SK-N-SH treated with all-trans-retinoic acid at 6 μM for 48 hours (cell line): ENCODE measurements around the gene IFT52.

Source experiments
- ATAC-seq: fragments of 200-7000 bp; cut with Tn5 transposase; 3 replicates; pipeline ENCODE4 v1.9.1; 2020; ENCODE audit warnings: mild to moderate bottlenecking, moderate library complexity
- CREB5 ChIP-seq: fragments of 250-450 bp; sonication (Bioruptor Pico); IDR thresholded peaks from 2 replicates; pipeline ENCODE4 v1.5.1; 2020; ENCODE audit warnings: low read depth, mild to moderate bottlenecking, moderate library complexity
- CSDC2 ChIP-seq: fragments of 250-450 bp; sonication (Bioruptor Pico); IDR thresholded peaks from 2 replicates; pipeline ENCODE4 v1.5.0; 2020; ENCODE audit warnings: mild to moderate bottlenecking, moderate library complexity
- CSRNP3 ChIP-seq: fragments of 250-450 bp; sonication (Bioruptor Pico); IDR thresholded peaks from 2 replicates; pipeline ENCODE4 v1.5.1; 2021; ENCODE audit warnings: mild to moderate bottlenecking, moderate library complexity
- ESRRG ChIP-seq: fragments of 250-450 bp; sonication (Bioruptor Pico); IDR thresholded peaks from 2 replicates; pipeline ENCODE4 v1.6.1; 2021; ENCODE audit warnings: mild to moderate bottlenecking
- GLIS3 ChIP-seq: fragments of 250-450 bp; sonication (Bioruptor Pico); IDR thresholded peaks from 2 replicates; pipeline ENCODE4 v1.5.0; 2020; ENCODE audit warnings: mild to moderate bottlenecking, moderate library complexity
- ISL1 ChIP-seq: fragments of 250-450 bp; sonication (Bioruptor Pico); IDR thresholded peaks from 2 replicates; pipeline ENCODE4 v2.1.2; 2022; ENCODE audit warnings: mild to moderate bottlenecking, moderate library complexity
- OSR1 ChIP-seq: fragments of 250-450 bp; sonication (Bioruptor Pico); IDR thresholded peaks from 2 replicates; pipeline ENCODE4 v1.8.0; 2022; ENCODE audit warnings: moderate library complexity, mild to moderate bottlenecking, inconsistent platforms
- PATZ1 ChIP-seq: fragments of 250-450 bp; sonication (Bioruptor Pico); IDR thresholded peaks from 2 replicates; pipeline ENCODE4 v1.8.0; 2020; ENCODE audit warnings: mild to moderate bottlenecking, moderate library complexity, borderline replicate concordance
- POU6F1 ChIP-seq: fragments of 250-450 bp; sonication (Bioruptor Pico); IDR thresholded peaks from 2 replicates; pipeline ENCODE4 v1.8.0; 2021; ENCODE audit warnings: low read depth, mild to moderate bottlenecking, moderate library complexity, borderline replicate concordance
- RARB ChIP-seq: fragments of 250-450 bp; sonication (Bioruptor Pico); IDR thresholded peaks from 2 replicates; pipeline ENCODE4 v1.8.0; 2021; ENCODE audit warnings: mild to moderate bottlenecking, moderate library complexity
- TCF4 ChIP-seq: fragments of 250-450 bp; sonication (Bioruptor Pico); IDR thresholded peaks from 2 replicates; pipeline ENCODE4 v1.8.0; 2021; ENCODE audit warnings: mild to moderate bottlenecking, moderate library complexity, borderline replicate concordance
- TOX ChIP-seq: fragments of 250-450 bp; sonication (Bioruptor Pico); IDR thresholded peaks from 2 replicates; pipeline ENCODE4 v1.8.0; 2021; ENCODE audit warnings: mild to moderate bottlenecking, moderate library complexity, borderline replicate concordance
- TSHZ2 ChIP-seq: fragments of 250-450 bp; sonication (Bioruptor Pico); IDR thresholded peaks from 2 replicates; pipeline ENCODE4 v1.5.0; 2020; ENCODE audit warnings: mild to moderate bottlenecking, moderate library complexity
- ZC3H10 ChIP-seq: fragments of 250-450 bp; sonication (Bioruptor Pico); IDR thresholded peaks from 2 replicates; pipeline ENCODE4 v1.5.1; 2021; ENCODE audit warnings: mild to moderate bottlenecking, moderate library complexity
- ZFP3 ChIP-seq: fragments of 250-450 bp; sonication (Bioruptor Pico); IDR thresholded peaks from 2 replicates; pipeline ENCODE4 v1.5.0; 2020; ENCODE audit warnings: mild to moderate bottlenecking, moderate library complexity
- ZFP30 ChIP-seq: fragments of 450-650 bp; formaldehyde crosslinking; IDR thresholded peaks from 2 replicates; pipeline ENCODE4 v1.5.0; 2022; ENCODE audit warnings: mild to moderate bottlenecking, moderate library complexity
- ZNF565 ChIP-seq: fragments of 450-650 bp; formaldehyde crosslinking; conservative IDR thresholded peaks from 2 replicates; pipeline ENCODE4 v1.5.0; 2020; ENCODE audit warnings: low read depth, mild to moderate bottlenecking, moderate library complexity
- ZNF70 ChIP-seq: fragments of 450-650 bp; formaldehyde crosslinking; IDR thresholded peaks from 2 replicates; pipeline ENCODE4 v1.5.0; 2020; ENCODE audit warnings: mild to moderate bottlenecking, moderate library complexity
- ZNF8 ChIP-seq: fragments of 450-650 bp; formaldehyde crosslinking; IDR thresholded peaks from 2 replicates; pipeline ENCODE4 v1.5.0; 2020; ENCODE audit warnings: mild to moderate bottlenecking, moderate library complexity

The IFT52 gene

GRCh38 chr20:43549416-43550065, 41.2 kb upstream of the IFT52 start (continued):
- TF ChIP-seq CSRNP3 (CRISPR knock-in tag) = no peak
- TF ChIP-seq ZNF565 (CRISPR knock-in tag) = no peak
- no peak for TF ChIP-seq TOX
- TF ChIP-seq ZFP30 (CRISPR knock-in tag) = no peak
- no peak for TF ChIP-seq ZNF70 (CRISPR knock-in tag)
- no peak for TF ChIP-seq TCF4 (CRISPR knock-in tag)
- TF ChIP-seq OSR1 (CRISPR knock-in tag) = no peak
- TF ChIP-seq CSDC2 (CRISPR knock-in tag) = no peak

GRCh38 chr20:43550456-43550855, 40.3 kb upstream of the IFT52 start:
- no peak for ATAC-seq
- TF ChIP-seq ESRRG (CRISPR knock-in tag) = no peak
- TF ChIP-seq TOX = no peak
- no peak for TF ChIP-seq CREB5 (CRISPR knock-in tag)

GRCh38 chr20:43554369-43554768, 36.4 kb upstream of the IFT52 start:
- no peak for ATAC-seq

More at GRCh38 chr20:43554369-43554768, 36.4 kb upstream of the IFT52 start:
- TF ChIP-seq RARB (CRISPR knock-in tag) (no peak), CSDC2 (CRISPR knock-in tag) (no peak), TOX (no peak), ZNF565 (CRISPR knock-in tag) (no peak), GLIS3 (CRISPR knock-in tag) (no peak), PATZ1 (no peak), ZFP30 (CRISPR knock-in tag) (no peak), ZNF8 (no peak), POU6F1 (CRISPR knock-in tag) (no peak), TCF4 (CRISPR knock-in tag) (no peak), ZC3H10 (no peak), CSRNP3 (CRISPR knock-in tag) (no peak), ISL1 (CRISPR knock-in tag) (no peak), CREB5 (CRISPR knock-in tag) (no peak), ESRRG (CRISPR knock-in tag) (no peak), ZNF70 (CRISPR knock-in tag) (no peak), ZFP3 (CRISPR knock-in tag) (no peak), TSHZ2 (CRISPR knock-in tag) (no peak)
- TF ChIP-seq, all 23 proteins: peak for 0
